Measurements from ENCODE around the gene FRMD4A. TPM values are rescaled to one million over a fixed set of nuclear protein-coding genes. Genes with fewer than 3 reads are reported as not detected.

The FRMD4A gene
- total RNA-seq, 1 donor from 2014 or later, result 33.3 TPM

DNA sequence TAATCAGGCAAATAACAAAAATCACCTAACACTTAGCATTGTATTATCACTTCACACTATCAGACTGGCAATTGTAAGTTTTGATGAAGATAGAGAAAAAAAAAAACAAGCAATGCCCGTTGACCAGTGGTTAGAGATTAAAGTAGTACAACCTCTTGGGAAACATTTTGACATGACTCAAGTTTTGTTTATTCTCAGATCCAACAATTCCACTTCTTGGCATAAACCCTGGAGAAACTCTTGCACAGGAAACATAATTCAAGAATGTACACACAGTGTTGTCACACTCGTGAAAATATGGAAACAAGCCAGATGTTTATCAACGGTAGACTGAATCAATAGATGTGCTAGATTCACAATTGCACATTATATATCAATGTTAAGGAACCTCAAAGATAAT lies 37.2 kb downstream of the FRMD4A start:
- no peak for DNase-seq

DNA sequence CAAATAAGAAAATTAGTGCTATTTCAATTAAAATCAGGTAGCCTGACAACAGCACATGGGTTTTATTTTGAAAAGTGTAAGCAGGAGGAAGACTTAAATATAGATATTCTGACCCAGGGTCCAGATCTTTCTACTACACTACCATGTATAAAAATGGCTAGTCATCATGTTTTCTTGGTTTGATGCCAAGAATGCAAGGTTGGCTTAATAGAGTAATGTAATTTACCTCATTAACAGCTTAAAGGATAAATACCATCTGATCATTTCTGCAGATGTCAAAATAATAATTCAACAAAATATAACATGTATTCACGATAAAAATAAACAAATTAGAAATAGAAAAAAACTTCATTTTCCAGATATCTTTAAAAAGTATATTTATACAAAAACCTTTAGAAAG lies 39.4 kb downstream of the FRMD4A start:
- no peak for DNase-seq

- DNase-seq, result no peak
These were observed 44.7 kb downstream of the FRMD4A start for GRCh38 chr10:14285941-14286560.

DNA sequence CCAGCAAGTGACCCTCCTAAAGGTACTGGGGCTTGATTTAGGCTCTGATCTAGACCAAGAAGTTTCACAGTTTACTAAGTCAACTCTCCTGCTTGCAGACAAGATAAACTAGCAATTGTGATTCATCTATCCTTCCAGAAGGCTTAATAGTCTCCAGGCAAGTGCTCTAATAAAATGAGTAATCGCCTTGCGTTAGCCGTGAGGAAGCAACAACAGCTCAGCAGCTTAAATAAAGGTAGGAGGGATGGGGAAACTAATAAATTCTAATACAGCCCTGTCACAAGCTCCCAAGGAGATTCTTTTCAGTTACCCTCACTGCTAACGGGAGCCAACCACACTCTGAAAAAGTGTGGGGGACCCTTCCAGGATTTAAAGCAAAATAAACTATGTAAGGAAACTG lies 48.4 kb downstream of the FRMD4A start:
- DNase-seq, result no peak

DNA sequence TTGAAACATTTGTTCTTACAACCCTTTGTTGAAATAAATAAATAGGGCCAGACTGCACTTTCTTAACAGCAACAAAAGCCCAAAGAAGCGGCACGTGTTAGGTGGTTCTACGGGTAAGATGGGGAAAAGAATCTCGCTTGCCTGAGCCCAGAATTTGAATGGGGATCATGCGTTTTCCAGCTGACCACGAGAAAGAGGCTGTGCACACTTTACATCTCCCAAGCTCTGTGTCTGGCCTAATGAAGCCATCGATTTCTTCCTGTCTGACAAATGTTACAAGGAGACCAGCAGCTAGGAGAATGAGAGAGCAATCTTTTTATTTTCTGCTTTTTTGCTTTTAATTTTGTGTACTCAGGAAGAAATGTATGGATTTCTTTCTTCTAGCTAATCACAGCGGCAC lies 52.2 kb downstream of the FRMD4A start:
- no peak for DNase-seq

DNA sequence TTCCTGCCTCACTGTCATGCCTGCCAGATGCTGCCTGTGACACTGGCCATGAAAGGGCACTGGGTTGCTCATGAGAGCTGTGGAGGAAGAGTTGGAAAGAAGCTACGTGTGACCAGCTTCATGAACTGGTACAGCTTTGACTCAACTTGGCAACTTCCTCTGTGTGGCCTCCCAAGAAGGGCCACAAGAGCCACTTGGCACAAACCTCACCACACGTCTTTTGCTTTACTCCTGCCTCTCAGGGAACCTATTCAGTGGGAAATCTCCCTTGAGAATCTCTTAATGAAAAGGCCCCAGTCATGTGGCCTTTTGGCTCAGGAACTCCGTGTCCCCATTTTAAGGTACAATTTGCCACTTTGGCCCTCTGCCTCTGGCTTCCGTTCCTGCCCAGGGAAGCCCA lies 54.5 kb downstream of the FRMD4A start:
- DNase-seq, result no peak

DNA sequence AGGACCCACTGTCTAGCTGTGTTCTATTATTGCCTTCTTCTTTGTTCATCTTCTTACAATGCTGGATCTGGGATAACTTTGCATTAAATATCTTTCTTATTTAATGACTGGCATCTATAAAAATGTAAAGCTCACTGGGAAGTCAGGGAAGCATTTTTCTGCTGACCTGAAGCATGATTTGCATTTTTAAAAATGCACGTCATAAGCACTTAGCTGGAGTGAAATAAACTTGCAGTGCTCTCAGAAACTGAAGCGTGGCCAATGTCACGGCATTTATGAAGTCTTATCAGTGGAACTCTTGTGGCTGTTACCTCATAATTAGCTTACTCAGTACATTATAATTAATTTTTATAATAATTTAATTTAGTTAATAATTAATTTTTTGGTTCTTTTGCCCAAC lies 59.1 kb downstream of the FRMD4A start:
- DNase-seq, result no peak

DNA sequence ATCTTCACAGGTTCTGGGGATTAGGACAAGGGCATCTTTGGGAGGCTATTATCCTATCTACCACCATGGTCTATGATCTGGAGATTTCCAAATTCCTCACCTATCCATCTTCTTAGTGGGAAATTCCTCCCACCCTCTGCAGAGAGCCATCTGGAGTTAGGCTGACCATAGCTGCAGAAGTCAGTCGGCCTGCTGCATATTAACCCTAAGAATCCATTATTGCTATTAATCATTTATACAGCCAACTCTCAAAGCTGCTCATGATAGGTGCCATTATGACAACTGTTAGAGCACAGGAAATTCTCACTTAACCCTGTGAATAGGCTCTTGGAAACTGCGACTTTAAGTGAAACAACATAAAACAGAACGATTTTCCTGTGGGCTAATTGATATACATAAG lies 60.4 kb downstream of the FRMD4A start:
- DNase-seq, result no peak

GRCh38 chr10:14265709-14266108 lies 65.0 kb downstream of the FRMD4A start:
- no peak for DNase-seq

GRCh38 chr10:14262836-14263425 lies 67.8 kb downstream of the FRMD4A start:
- no peak for DNase-seq

DNA sequence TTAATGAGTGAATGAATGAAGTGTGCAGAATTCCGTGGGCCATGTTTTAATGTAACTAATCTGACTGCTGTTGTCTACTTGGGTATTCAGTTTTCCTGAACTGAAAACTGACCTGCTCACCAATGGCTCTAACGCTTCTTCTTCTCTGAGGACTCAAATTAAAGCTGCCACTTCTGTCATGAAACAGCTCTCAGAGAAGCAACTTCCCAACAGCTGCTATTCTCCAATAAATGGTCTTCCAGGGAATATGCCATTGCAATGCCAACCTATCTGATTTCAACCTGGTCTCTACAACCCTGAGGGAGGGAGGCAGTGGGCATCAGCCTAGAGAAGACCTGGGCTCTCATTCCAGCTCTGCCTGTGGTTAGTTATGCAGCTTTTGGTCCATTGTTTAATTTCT lies 69.4 kb downstream of the FRMD4A start:
- DNase-seq, result no peak

- peak; percentile 13 for DNase-seq
These were observed 70.8 kb downstream of the FRMD4A start for GRCh38 chr10:14259696-14260566.

- no peak for DNase-seq
These were observed 76.4 kb downstream of the FRMD4A start for GRCh38 chr10:14254368-14254767.

DNA sequence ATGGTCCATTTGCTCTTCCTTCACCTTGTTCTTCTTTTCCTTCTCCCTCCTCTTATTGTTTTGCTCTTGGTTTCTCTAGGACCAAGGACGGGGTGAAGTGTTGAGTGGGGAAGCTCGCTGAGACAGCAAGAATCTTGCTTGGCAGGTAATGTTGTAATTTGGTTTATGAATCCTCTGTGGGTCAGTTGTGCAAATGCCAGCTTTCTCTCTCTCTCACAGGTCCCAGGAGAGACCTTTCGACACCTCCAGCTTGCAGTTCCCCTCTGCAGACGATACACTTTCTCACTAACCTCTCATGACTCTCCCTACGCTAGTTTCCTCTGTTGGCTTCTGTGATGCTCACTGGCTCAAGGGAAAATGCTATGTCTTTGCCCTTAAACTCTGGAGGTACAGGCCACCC lies 77.0 kb downstream of the FRMD4A start:
- no peak for DNase-seq

DNA sequence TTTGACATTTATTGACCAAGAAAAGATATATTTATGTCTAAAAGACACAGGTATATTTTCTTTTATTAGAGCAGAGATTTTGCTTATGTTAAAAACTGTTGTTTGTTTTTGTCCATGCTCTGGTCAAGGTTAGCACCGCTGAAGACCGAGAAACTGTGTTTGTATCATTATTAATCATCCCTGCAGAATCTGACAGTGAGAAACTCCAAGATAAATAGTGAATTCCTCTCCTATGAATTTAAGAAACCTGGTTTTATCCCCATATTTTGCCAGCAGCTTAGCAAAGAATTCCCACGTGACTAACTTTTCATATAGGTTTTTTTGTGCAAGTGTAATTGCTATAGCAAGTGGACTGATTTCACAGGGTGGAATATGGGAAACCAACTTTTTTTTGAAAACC lies 77.6 kb downstream of the FRMD4A start:
- no peak for DNase-seq

GRCh38 chr10:14250496-14251076 lies 80.1 kb downstream of the FRMD4A start:
- no peak for DNase-seq

DNA sequence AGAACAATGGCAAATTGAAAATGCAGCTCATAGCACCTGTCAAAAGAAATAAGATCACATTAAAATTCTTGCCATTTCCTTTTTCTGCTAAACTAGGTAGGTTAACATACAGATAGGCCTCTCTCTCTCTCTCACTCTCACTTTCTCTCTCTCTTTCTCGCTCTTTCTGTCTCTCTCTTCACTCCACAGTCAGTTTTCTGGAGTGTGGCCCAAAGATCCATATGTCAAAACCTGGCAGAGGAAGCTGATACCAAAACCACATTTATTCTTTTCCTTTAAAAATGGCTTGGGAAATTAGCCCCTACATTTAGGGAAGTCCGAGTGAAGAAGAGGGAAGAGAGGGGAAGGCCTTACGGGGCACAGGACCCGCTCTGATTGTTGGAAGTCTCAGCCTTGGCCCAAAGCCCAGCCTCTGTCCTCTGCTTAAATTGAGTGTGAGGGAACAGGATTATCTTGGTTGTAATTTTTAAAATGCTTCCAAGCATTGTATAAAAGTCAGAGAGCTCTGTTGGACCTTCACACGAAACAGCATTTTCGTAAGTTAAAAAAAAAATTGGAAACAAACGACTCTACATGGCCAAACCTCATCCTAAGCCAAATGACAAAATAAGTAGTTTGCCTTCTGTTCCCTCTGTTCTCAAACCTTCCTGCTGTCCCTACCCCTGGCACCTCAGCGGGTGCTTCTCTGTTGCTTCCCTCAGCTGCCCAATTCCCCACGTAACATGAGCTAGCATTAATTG lies 83.2 kb downstream of the FRMD4A start:
- no peak for DNase-seq

- no peak for DNase-seq
These were observed 85.9 kb downstream of the FRMD4A start for GRCh38 chr10:14244801-14245211.

- no peak for DNase-seq
These were observed 86.6 kb downstream of the FRMD4A start for GRCh38 chr10:14244147-14244546.

DNA sequence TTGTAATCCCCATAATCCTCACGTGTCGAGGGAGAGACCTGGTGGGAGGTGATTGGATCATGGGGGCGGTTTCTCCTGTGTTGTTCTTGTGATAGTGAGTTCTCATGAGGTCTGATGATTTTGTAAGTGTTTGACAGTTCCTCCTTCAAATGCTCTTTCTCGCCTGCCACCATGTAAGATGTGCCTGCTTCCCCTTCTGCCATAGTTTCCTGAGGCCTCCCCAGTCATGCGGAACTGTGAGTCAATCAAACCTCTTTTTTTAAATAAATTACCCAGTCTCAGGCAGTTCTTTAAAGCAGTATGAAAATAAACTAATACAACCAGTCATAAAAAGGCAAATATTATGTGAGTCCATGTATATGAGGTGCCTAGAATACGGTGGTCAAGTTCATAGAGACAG lies 87.5 kb downstream of the FRMD4A start:
- DNase-seq, result no peak

- no peak for DNase-seq
These were observed 89.5 kb downstream of the FRMD4A start for GRCh38 chr10:14241196-14241595.

Measured in skin of body (tissue), 2 donors.